HG02870 (cell line): Measurements from ENCODE around the gene SDK1.

Source experiments
- ATAC-seq: cut with Tn5 transposase; IDR thresholded peaks from one replicate; pipeline ENCODE4 v1.9.1; 2021; ENCODE audit warnings: mild to moderate bottlenecking, moderate library complexity; ENCODE audit not compliant: unreplicated experiment

SDK1 gene

DNA sequence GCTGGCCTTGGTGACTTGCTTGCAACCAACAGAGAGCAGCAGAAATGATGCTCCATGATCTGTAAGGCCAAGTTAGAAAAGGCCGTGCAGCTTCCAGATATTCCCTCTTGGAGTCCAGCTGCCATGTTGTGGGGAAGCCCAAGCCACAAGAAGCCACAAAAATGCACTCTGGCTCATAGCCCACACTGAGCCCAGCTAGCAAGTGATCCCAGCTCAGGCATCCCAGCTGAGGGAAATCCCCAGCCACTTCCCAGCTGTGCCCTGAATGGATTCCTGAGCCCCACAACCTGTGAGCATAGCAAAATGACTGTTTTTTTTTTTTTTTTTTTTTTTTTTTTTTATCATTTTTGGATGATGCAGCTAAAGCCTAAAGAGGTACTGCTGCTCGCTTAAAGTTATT lies 11.1 kb upstream of the SDK1 start:
- no peak for ATAC-seq

DNA sequence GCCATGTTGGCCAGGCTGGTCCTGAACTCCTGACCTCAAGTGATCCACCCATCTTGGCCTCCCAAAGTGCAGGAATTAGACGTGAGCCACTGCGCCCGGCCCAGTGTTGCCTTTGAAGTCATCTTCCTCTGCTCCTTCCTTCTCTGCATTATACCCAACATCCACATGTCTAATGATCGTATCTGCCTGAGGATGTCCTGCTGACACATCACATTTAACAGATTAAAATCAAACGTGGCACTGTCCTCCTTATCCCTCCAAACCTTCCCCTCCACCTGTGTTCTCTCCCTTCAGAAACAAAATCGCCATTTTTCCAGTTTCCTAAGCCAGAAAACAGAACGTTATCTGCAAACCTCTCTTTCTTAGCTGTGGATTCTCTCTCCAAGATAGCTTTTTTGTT lies 8.4 kb upstream of the SDK1 start:
- ATAC-seq, result no peak

DNA sequence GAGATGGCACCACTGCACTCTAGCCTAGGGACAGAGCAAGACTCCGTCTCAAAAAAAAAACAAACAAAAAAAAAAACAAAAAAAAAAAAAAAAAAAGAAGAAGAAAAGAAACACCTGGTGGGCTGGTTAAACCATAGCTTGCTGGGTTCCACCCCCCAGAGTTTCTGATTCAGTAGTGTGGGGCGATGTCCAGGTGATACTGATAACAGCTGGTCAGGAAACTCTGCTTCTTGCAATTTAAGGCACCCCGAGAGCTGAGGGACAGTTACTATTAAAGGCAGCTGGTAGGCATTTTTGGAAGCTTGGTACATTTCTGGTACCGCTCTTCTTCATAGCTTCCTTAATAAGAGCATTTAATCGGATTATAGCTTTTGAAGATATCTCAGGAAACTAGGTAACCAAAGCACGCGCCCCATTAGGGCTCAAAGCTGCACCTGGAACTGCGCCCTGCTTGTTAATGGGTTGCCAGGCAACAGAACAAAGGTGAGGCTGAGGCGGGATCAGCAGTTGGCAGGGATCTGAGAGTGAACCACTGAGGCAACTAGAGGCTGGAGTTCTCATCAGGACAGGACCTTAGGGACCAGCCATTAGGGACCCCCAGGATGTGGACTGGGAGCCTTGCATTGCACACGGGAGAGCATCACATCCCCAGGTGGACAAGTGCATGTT lies 6.5 kb upstream of the SDK1 start:
- no peak for ATAC-seq

GRCh38 chr7:3297105-3297819 lies 3.8 kb upstream of the SDK1 start:
- ATAC-seq, result no peak

DNA sequence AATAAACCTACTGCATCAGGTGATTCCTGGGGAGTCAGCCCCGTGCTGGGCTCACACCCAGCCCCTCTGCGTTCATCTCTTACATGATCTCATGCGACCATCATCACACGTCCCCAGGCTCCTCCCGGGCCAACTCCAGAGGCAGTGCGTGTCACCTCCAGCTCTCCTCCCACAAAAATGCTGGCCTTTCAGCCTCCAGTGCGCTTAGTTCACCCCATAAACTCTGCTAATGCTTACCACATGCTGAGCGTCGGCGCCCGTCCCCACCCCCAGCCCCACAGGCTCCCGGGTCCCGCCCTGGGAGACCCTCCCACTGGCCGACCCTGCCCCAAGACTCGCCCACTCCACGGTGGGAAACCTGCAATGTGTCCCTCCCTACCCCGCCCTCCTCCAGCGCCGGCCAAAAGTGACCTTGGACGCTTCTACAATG lies 816 bp upstream of the SDK1 start:
- no peak for ATAC-seq

- peak; percentile 12 for ATAC-seq
Measured at GRCh38 chr7:3301449-3301731, 338 bp downstream of the SDK1 start.

DNA sequence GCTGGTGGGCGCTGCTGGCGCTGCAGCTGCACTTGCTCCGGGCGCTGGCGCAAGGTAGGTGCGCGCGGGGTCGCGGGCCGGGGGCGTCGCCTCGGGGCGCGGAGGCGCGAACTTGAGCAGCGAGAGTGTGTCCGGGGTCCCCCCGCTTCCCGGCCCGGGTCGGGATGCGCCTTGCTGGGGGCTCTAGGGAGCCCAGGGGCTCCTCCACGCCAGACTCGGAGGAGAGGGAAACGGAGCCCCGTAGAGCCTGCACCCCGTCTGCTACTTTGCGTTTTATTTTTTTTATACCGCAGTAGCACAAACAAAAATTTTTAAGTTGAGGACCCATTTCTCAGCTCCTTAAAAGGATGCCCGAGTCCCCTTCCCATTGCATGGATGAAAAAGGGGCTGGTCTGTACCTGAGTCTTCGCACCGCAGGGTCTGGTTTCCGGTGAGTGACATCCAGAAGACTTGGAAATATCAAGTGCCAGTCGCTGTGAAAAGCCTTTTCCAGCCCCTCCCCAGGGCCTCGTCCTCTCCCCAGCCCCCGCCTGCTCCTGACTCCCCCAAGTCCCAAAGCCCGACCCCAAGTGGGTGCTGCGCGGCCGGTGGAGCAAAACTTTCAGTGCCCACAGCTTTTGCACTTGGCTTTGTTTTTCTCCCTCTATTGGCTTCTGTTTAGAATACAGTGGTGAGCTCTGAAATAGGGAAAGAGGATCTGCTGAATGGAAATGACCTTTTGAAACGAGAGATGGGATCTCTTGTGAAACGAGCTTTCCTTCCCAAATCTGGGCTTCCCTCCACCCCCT lies 973 bp downstream of the SDK1 start:
- ATAC-seq, result no peak

GRCh38 chr7:3302681-3303320 lies 1.7 kb downstream of the SDK1 start:
- no peak for ATAC-seq

GRCh38 chr7:3304131-3304530 lies 3.1 kb downstream of the SDK1 start:
- ATAC-seq, result no peak

DNA sequence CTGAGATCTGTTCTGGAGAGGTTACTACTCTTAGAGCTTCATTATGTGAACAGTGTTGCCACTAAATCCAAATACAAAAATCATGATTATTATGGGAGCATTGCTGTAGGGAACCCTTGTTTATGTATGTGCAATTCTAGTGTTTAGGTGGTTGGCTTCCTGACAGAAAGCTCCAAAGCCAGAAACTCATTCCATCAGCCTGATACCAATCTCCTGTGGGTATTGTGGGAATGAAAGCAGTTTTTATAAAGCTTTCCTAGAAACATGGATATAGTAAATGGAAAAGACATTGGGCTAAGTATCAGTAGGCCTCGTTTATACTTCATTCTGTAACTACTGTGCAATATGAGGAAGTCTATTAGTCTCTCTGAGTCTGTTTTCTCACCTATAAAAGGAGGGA lies 6.4 kb downstream of the SDK1 start:
- ATAC-seq, result no peak

GRCh38 chr7:3309140-3309539 lies 8.1 kb downstream of the SDK1 start:
- no peak for ATAC-seq

GRCh38 chr7:3309956-3310355 lies 8.9 kb downstream of the SDK1 start:
- no peak for ATAC-seq

DNA sequence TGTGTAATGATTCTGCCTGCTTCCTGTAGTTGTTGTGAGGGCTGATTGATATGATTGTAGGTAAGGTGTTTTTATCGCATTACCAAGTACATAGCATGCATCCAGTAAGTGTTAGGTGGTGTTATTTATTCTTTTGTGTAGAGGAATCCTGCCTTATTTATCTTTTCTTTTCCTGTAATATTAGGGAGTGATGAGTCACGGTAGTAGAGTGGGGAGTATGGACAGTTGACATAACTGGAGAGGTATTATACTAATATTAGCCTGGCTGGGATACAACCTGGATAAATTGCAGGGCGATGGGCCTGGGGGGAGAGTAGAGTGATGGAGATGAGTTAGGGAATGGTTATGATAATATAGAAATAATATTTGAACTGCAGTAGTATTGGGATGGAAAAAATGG lies 9.8 kb downstream of the SDK1 start:
- no peak for ATAC-seq

GRCh38 chr7:3312583-3312982 lies 11.5 kb downstream of the SDK1 start:
- ATAC-seq, result no peak

DNA sequence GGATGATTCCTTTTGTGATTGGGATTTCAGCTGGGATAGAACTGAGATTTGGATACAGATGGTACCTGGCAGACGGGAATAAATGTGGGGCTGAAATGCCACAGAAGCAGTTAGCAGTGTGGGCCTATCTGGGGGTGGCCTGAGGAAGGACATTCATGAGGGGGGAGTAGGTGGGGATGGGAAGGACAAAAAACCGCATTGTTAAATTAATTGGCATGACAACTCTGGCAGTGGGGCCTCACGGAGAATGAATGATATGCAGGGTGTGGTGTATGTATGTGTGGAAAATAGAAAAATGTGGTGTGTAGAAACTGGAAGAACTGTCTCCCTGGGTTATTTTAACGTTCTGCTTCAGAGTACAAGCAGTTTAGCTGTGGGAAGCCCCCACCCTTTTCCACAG lies 17.8 kb downstream of the SDK1 start:
- no peak for ATAC-seq

GRCh38 chr7:3321206-3321605 lies 20.2 kb downstream of the SDK1 start:
- no peak for ATAC-seq

GRCh38 chr7:3321745-3322144 lies 20.7 kb downstream of the SDK1 start:
- no peak for ATAC-seq

- ATAC-seq, result no peak
Measured at GRCh38 chr7:3326246-3326645, 25.2 kb downstream of the SDK1 start.

GRCh38 chr7:3327099-3327498 lies 26.0 kb downstream of the SDK1 start:
- no peak for ATAC-seq

DNA sequence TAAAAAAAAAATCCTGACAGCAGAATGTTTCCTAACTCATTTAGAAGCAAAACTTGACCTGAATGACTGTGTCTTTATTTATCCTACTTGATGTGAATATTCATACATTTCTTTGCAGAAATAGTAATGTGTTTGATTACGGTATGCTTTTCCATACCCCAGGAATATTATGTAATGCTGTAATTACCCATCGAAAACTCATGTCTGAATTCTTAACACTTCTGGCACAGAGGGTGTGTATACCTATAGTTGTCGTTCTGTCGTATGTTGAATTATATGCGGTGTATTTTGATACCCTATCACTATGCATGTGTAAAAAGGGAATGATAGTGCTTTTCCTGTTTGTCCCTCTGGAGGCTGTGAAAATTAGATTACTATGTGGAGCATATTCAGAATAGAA lies 26.6 kb downstream of the SDK1 start:
- no peak for ATAC-seq

- ATAC-seq, result no peak
Measured at GRCh38 chr7:3332308-3332707, 31.3 kb downstream of the SDK1 start.

DNA sequence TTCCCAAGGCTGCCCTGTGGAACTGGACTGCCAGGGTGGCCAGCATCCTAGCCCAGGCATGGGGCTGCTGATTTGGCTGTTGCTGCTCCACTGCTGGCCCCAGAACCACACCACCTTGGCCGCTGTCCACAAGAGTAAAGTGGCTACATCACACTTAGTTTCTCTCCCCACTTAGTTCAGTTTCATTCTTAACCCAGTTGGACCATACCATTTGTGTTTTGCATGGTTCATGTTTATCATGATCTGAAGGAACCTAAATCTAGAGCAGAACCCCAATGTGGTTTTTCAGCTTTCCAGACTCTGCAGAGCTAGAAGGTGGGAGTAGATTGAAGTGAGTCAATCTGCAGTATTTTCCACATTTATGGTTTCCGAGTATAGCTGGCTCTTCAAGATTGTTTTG lies 32.8 kb downstream of the SDK1 start:
- no peak for ATAC-seq
